Measurements from ENCODE around the gene NPLOC4.

DNA sequence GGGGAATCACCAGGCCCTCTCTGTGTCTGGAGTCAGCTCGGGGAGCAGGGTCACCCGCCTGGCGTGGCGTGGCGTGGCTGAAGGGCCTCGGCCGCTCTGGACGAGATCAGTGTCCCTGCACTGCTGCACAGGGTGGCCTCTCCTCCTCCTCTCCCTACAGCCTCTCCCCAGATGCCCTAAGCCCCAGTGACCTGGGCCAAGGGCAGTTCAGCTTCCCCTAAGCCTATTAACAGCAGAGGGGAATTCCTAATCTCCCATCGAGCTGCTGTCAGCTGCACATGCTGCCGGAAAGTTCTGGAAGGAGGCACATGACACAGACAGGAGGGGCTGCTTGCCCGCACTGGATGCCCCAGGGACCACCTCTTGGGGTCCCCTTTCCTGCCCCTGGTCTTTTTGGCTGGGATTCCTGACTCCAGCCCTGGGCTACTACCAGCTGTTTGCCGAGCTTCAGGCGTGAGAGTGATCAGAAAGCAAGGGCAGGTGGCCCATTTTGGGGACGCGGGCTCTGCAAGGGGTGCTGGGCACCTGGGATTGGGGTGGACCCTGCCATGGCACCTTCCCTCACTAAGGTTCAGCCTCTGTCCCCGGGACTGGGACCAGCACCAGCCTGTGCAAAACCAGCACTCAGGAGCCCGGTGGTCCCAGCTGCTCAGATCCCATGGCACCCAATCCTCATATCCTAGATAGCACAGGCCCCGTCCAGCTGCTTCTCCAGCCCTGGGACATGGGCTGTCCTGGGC, 18.6 kb upstream of the NPLOC4 start:
- TF ChIP-seq EZH2 (IDR thresholded peaks at IDR 0.05; ENCODE audit: insufficient read depth, poor library complexity, severe bottlenecking): no peak
- TF ChIP-seq EZH2phosphoT487 (IDR thresholded peaks at IDR 0.05; ENCODE audit: insufficient read depth, low read depth): no peak

All from GM23248 (cell line).